ACC112 (cell line): Measurements from ENCODE around the gene NINJ1.
A peak's percentile ranks its signal among the peaks of the same experiment; 100 is the strongest.

Experiments used
- H2AFZ ChIP-seq: fragments of 200-600 bp; sonication (generic); one replicate; pipeline ENCODE4 v1.6.0; 2017; ENCODE audit warnings: antibody characterized with exemption, low read length; ENCODE audit not compliant: unreplicated experiment
- H3K27ac ChIP-seq: fragments of 200-600 bp; sonication (generic); 2 replicates; pipeline ENCODE4 v1.5.1; 2014; ENCODE audit warnings: low read depth, mild to moderate bottlenecking, antibody characterized with exemption, low read length, moderate library complexity
- H3K27me3 ChIP-seq: fragments of 200-600 bp; sonication (generic); 2 replicates; pipeline ENCODE4 v1.6.1; 2014; ENCODE audit warnings: mild to moderate bottlenecking, antibody characterized with exemption, low read length, moderate library complexity, mixed read lengths; ENCODE audit not compliant: insufficient read depth
- H3K36me3 ChIP-seq: fragments of 200-600 bp; sonication (generic); 2 replicates; pipeline ENCODE4 v1.6.1; 2016; ENCODE audit warnings: mild to moderate bottlenecking, antibody characterized with exemption, low read length, moderate library complexity, mixed read lengths; ENCODE audit not compliant: insufficient read depth
- H3K4me1 ChIP-seq: fragments of 200-600 bp; sonication (generic); one replicate; pipeline ENCODE4 v1.6.1; 2016; ENCODE audit warnings: low read length, mixed read lengths; ENCODE audit not compliant: insufficient read depth, unreplicated experiment, control insufficient read depth
- H3K4me3 ChIP-seq: fragments of 200-600 bp; sonication (generic); 2 replicates; pipeline ENCODE4 v1.5.1; 2014; ENCODE audit warnings: mild to moderate bottlenecking, low read depth, low read length
- H3K79me2 ChIP-seq: fragments of 200-600 bp; sonication (generic); one replicate; pipeline ENCODE4 v1.6.0; 2016; ENCODE audit warnings: low read length; ENCODE audit not compliant: control insufficient read depth, unreplicated experiment, insufficient read depth

Gene NINJ1

DNA sequence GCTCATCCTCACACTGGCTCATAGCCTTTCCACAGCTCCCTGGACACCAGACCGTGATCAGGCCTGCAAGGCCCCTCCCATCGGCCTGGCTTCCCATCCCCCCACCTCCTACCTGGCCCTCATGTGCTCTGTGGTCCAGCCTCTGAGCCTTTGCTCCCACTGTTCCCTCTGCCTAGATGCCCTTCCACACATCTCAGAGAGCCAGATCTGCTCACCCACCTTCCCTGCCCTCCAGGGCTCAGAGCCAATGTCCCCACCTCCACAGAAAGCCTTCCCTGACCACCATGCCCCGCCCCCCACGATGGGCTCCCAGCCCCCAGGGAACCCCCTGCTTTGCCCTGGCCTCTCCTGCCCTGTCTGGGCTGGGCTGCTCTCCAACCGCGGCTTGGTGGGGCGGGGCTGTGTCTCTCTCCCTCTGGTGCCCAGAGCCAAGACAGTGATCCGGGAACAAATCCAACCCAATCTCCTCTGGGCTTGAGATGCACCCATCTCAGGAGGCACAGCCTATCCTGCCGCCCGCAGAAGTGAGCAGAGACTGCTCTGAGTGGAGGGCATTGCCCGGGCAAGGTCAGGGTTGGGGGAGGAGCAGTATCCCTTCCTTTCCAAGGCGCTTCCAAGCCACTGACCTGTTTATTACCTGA lies 1.6 kb downstream of the NINJ1 start:
- H3K27ac ChIP-seq: peak overlapping the region; percentile 87
- peaks cover 29% of the 10 kb centered on the region for H3K4me1 ChIP-seq
- peaks cover 10% of the 10 kb centered on the region for H3K79me2 ChIP-seq
- no peaks in the 10 kb centered on the region for H3K27me3 ChIP-seq
- H3K4me3 ChIP-seq: peak overlapping the region; percentile 98
- no peaks in the 10 kb centered on the region for H3K36me3 ChIP-seq
- H2AFZ ChIP-seq: no peak overlapping the region

DNA sequence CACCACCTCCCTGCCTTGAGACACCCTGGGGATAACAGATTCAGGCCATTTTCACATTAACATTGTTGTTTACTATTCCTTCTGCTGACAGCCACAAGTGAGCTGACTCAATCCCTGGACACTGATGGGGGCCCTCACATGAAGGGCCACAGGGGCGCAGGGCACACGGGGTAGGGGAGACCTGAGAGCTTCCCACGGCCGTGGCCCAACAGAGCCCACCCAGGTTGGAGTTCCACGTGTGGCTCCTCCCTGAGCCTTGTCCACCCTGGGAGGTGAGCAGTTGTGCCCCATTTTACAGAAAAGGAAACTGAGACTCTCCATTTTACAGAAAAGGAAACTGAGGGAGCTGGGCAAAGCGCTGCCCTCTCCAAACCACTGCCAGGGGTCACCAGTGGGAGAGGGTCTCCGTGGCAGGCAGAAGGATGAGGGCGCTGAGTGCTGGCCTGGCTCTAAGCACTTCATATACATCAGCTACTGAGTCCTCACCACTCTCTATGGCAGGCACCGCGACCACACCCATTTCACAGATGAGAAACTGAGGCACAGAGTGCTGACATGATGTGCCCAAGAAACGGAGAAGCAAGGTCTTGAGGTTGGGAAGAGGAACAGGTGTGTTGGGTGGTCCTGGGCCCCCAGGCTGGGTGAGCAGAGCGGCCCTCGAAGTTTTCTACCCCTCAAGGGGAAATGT lies 2.3 kb downstream of the NINJ1 start:
- Histone ChIP-seq H3K79me2 (peaks cover 10% of the 10 kb centered on the region), H3K36me3 (no peaks in the 10 kb centered on the region), H3K4me1 (peaks cover 36% of the 10 kb centered on the region), H3K27me3 (no peaks in the 10 kb centered on the region), H3K4me3 (peak overlapping the region; percentile 98; the same call in 1 of the 2 replicates), H2AFZ (no peak overlapping the region), H3K27ac (peak overlapping the region; percentile 87; the same call in 1 of the 2 replicates)

GRCh38 chr9:93130861-93131481 lies 3.1 kb downstream of the NINJ1 start:
- Histone ChIP-seq H3K36me3 (no peaks in the 10 kb centered on the region), H3K79me2 (peaks cover 10% of the 10 kb centered on the region), H3K27ac (no peak overlapping the region), H3K27me3 (no peaks in the 10 kb centered on the region), H3K4me3 (no peak overlapping the region), H3K4me1 (peaks cover 38% of the 10 kb centered on the region), H2AFZ (no peak overlapping the region)

DNA sequence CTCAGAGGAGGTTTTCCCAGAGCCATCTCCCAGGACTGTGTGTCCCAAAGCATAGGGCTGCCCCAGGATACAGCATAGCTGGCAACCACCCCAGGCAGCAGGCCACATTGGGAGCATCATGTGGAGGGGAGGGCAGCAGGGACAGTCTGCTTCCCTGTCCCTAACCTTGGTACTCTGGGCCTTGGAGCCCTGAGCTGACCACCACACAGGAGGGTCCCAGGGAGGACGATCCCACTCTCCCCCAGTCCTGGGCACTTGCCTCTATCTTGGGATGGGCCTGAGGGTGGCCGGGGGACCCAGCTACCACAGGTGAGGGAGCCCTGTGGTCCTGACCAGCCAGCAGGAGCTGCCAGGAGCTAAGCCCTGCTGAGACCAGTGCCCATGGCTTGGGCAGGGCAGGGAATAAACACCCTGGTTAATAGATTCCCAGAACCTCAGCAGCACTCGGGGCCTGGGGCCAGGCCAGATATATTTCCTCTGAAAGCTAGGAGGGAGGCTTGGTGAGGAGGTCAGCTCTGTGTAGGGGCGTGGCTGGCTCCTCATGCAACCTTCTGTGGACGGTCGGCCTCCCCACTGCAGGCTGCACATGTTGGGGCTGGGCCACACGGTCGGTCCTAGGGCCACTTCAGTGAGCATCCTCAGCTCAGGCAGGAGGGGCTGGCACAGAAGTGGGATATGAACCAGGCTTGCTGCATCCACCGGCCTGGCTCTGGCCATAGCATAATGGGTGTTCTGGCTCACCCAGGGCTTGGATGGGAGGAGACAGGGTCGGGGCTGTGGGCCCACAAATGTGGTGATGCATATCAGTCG lies 4.2 kb downstream of the NINJ1 start:
- no peak overlapping the region for H3K4me3 ChIP-seq
- no peak overlapping the region for H3K27ac ChIP-seq
- no peak overlapping the region for H2AFZ ChIP-seq
- peaks cover 10% of the 10 kb centered on the region for H3K79me2 ChIP-seq
- peaks cover 33% of the 10 kb centered on the region for H3K4me1 ChIP-seq
- H3K36me3 ChIP-seq: no peaks in the 10 kb centered on the region
- H3K27me3 ChIP-seq: no peaks in the 10 kb centered on the region

GRCh38 chr9:93129286-93129685 lies 4.8 kb downstream of the NINJ1 start:
- peaks cover 29% of the 10 kb centered on the region for H3K4me1 ChIP-seq
- no peak overlapping the region for H3K4me3 ChIP-seq
- no peak overlapping the region for H3K27ac ChIP-seq
- peaks cover 10% of the 10 kb centered on the region for H3K79me2 ChIP-seq
- no peaks in the 10 kb centered on the region for H3K27me3 ChIP-seq
- no peak overlapping the region for H2AFZ ChIP-seq
- H3K36me3 ChIP-seq: no peaks in the 10 kb centered on the region

DNA sequence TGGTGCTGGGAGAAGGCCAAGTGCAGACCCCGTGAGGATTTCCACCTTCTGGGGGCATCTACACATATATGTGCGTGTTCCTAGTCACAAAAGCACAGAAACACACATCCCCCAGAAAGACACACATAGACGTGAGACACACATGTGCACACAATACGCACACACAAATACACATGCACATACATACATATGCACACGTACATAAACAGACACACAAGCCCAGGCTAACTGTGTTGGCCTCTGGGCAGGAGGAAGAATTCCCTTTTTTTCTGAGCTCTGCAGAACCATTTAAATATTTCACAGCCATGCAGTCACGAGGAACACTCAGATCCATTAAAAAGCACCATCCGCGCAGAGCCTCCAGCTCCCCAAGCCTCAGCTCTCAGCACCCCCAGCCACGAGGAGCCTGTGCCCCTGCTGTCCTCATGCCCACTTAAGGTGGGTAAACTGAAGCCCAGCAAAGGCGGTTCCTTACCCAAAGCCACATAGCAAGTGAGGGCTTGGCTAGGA lies 5.3 kb downstream of the NINJ1 start:
- Histone ChIP-seq H3K4me1 (peaks cover 29% of the 10 kb centered on the region), H3K4me3 (no peak overlapping the region), H3K79me2 (peaks cover 10% of the 10 kb centered on the region), H3K27ac (no peak overlapping the region), H2AFZ (no peak overlapping the region), H3K27me3 (no peaks in the 10 kb centered on the region), H3K36me3 (no peaks in the 10 kb centered on the region)

GRCh38 chr9:93128011-93128714 lies 5.9 kb downstream of the NINJ1 start:
- no peak overlapping the region for H3K27ac ChIP-seq
- no peak overlapping the region for H3K4me3 ChIP-seq
- no peaks in the 10 kb centered on the region for H3K27me3 ChIP-seq
- peaks cover 10% of the 10 kb centered on the region for H3K79me2 ChIP-seq
- no peaks in the 10 kb centered on the region for H3K36me3 ChIP-seq
- no peak overlapping the region for H2AFZ ChIP-seq
- peaks cover 26% of the 10 kb centered on the region for H3K4me1 ChIP-seq

GRCh38 chr9:93127395-93127911 lies 6.6 kb downstream of the NINJ1 start:
- H3K4me1 ChIP-seq: peaks cover 19% of the 10 kb centered on the region
- no peaks in the 10 kb centered on the region for H3K36me3 ChIP-seq
- no peaks in the 10 kb centered on the region for H3K27me3 ChIP-seq
- no peak overlapping the region for H3K27ac ChIP-seq
- H3K4me3 ChIP-seq: no peak overlapping the region
- H3K79me2 ChIP-seq: peaks cover 10% of the 10 kb centered on the region
- H2AFZ ChIP-seq: no peak overlapping the region

- Histone ChIP-seq H3K79me2 (peaks cover 5% of the 10 kb centered on the region), H3K36me3 (no peaks in the 10 kb centered on the region), H2AFZ (no peak overlapping the region), H3K27me3 (no peaks in the 10 kb centered on the region), H3K27ac (no peak overlapping the region), H3K4me3 (no peak overlapping the region), H3K4me1 (peaks cover 16% of the 10 kb centered on the region)
Observed at GRCh38 chr9:93126825-93127368, 7.2 kb downstream of the NINJ1 start.
